GM23338 (cell line): ENCODE measurements around the gene ADAMTSL5. TPM values are rescaled to one million over a fixed set of nuclear protein-coding genes. Genes with fewer than 3 reads are reported as not detected.

Experiments used
- ATAC-seq: fragments of 200-7000 bp; cut with Tn5 transposase; 3 replicates; pipeline ENCODE4 v1.9.1; 2020
- DNase-seq: peaks from one replicate; pipeline ENCODE4 v3.0.0-alpha.2; 2015; ENCODE audit warnings: low spot score
- H2AFZ ChIP-seq: fragments of 200-600 bp; sonication (generic); 2 replicates; pipeline ENCODE4 v1.8.0; 2016; ENCODE audit warnings: antibody characterized with exemption, mild to moderate bottlenecking, moderate library complexity
- H3F3A ChIP-seq: fragments of 200-600 bp; sonication (generic); replicated peaks from 2 replicates; pipeline ENCODE4 v1.8.0; 2017; ENCODE audit warnings: antibody characterized with exemption, mixed run types, low read depth
- H3K27ac ChIP-seq: fragments of 200-600 bp; sonication (generic); 2 replicates; pipeline ENCODE4 v1.6.1; 2016; ENCODE audit warnings: low read depth
- H3K27me3 ChIP-seq: fragments of 200-600 bp; sonication (generic); 2 replicates; pipeline ENCODE4 v1.8.0; 2016; ENCODE audit warnings: mild to moderate bottlenecking, mixed run types, moderate library complexity; ENCODE audit not compliant: insufficient read depth
- H3K36me3 ChIP-seq: fragments of 200-600 bp; sonication (generic); 2 replicates; pipeline ENCODE4 v1.8.0; 2016; ENCODE audit warnings: mild to moderate bottlenecking; ENCODE audit not compliant: insufficient read depth
- H3K4me1 ChIP-seq: fragments of 200-600 bp; sonication (generic); 2 replicates; pipeline ENCODE4 v1.8.0; 2016; ENCODE audit warnings: mild to moderate bottlenecking, moderate library complexity; ENCODE audit not compliant: insufficient read depth
- H3K4me2 ChIP-seq: fragments of 200-600 bp; sonication (generic); 2 replicates; pipeline ENCODE4 v1.7.1; 2017; ENCODE audit warnings: mixed run types
- H3K4me3 ChIP-seq: fragments of 200-600 bp; sonication (generic); 2 replicates; pipeline ENCODE4 v1.6.1; 2016; ENCODE audit warnings: mixed run types
- H3K79me2 ChIP-seq: fragments of 200-600 bp; sonication (generic); replicated peaks from 2 replicates; pipeline ENCODE4 v1.8.0; 2017; ENCODE audit warnings: mild to moderate bottlenecking; ENCODE audit not compliant: insufficient read depth
- H3K9me2 ChIP-seq: fragments of 200-600 bp; sonication (generic); 2 replicates; pipeline ENCODE4 v1.8.0; 2017; ENCODE audit not compliant: insufficient read depth
- H4K20me1 ChIP-seq: fragments of 200-600 bp; sonication (generic); replicated peaks from 2 replicates; pipeline ENCODE4 v1.8.0; 2017; ENCODE audit warnings: mild to moderate bottlenecking; ENCODE audit not compliant: insufficient read depth
- H3K27ac Mint-ChIP-seq: 2 replicates; pipeline ENCODE4 v1.8.0; 2020; ENCODE audit warnings: inconsistent platforms, mild to moderate bottlenecking, moderate library complexity, mixed read lengths
- H3K27me3 Mint-ChIP-seq: 3 replicates; pipeline ENCODE4 v1.8.0; 2022; ENCODE audit warnings: low read depth, mild to moderate bottlenecking, moderate library complexity, mixed read lengths, inconsistent platforms; ENCODE audit not compliant: insufficient read depth, poor library complexity
- H3K36me3 Mint-ChIP-seq: 3 replicates; pipeline ENCODE4 v1.8.0; 2021; ENCODE audit warnings: low read depth, mild to moderate bottlenecking, inconsistent platforms, moderate library complexity, mixed read lengths
- H3K4me1 Mint-ChIP-seq: 3 replicates; pipeline ENCODE4 v1.8.0; 2020; ENCODE audit warnings: mild to moderate bottlenecking, inconsistent platforms, mixed read lengths
- H3K4me3 Mint-ChIP-seq: 3 replicates; pipeline ENCODE4 v1.8.0; 2021; ENCODE audit warnings: moderate library complexity, mild to moderate bottlenecking, inconsistent platforms, mixed read lengths
- H3K9me3 Mint-ChIP-seq: 3 replicates; pipeline ENCODE4 v1.8.0; 2020; ENCODE audit warnings: moderate library complexity, mild to moderate bottlenecking, inconsistent platforms, mixed read lengths
- CREB1 ChIP-seq: fragments of 250-450 bp; sonication (Bioruptor Pico); IDR thresholded peaks from 2 replicates; pipeline ENCODE4 v1.5.0; 2020; ENCODE audit warnings: low read depth, mild to moderate bottlenecking, moderate library complexity
- CTCF ChIP-seq, 2 experiments: fragments of 200-600 bp in 1 of 2; sonication (generic) in 1 of 2; conservative IDR thresholded peaks; 2 replicates each; pipeline versions ENCODE4 v1.5.1 to v1.6.1; 2016 to 2017; ENCODE audit warnings: antibody characterized with exemption in 2 of 2, low read depth in 2 of 2, mild to moderate bottlenecking in 2 of 2, moderate library complexity in 1 of 2
- ETS1 ChIP-seq: IDR thresholded peaks from 2 replicates; pipeline ENCODE4 v1.6.1; 2016; ENCODE audit warnings: antibody characterized with exemption
- EZH2 ChIP-seq: fragments of 200-600 bp; sonication (generic); IDR thresholded peaks from one replicate; pipeline ENCODE4 v1.8.0; 2017; ENCODE audit warnings: antibody characterized with exemption, mild to moderate bottlenecking, low read depth; ENCODE audit not compliant: unreplicated experiment
- JUNB ChIP-seq: IDR thresholded peaks from one replicate; pipeline ENCODE4 v1.6.1; 2016; ENCODE audit warnings: antibody characterized with exemption; ENCODE audit not compliant: unreplicated experiment
- REST ChIP-seq: IDR thresholded peaks from one replicate; pipeline ENCODE4 v1.6.1; 2018; ENCODE audit warnings: antibody characterized with exemption; ENCODE audit not compliant: unreplicated experiment
- ZNF331 ChIP-seq: fragments of 250-450 bp; sonication (Bioruptor Pico); IDR thresholded peaks from 2 replicates; pipeline ENCODE4 v1.5.0; 2020; ENCODE audit warnings: low read depth, mild to moderate bottlenecking, moderate library complexity
- ZNF462 ChIP-seq: fragments of 250-450 bp; sonication (Bioruptor Pico); IDR thresholded peaks from 2 replicates; pipeline ENCODE4 v1.5.0; 2020; ENCODE audit warnings: mild to moderate bottlenecking, moderate library complexity
- polyA plus RNA-seq: library from polyadenylated mRNA; unstranded; fragments of >200 nt; fragmentation: Nextera tagmentation; extraction: Ambion mirVana; gene quantifications from 2 replicates; pipeline ENCODE4 v1.2.1, GENCODE V29; 2016
- total RNA-seq: library from RNA; depleted of rRNA; stranded (reverse); fragments of >200 nt; shearing (Covaris generic); gene quantifications from 2 replicates; pipeline ENCODE4 v1.2.3, GENCODE V29; 2014

ADAMTSL5 gene
- total and polyA plus RNA-seq, 2 experiments from 2014 or later: 0.10 to 0.97 TPM

GRCh38 chr19:1488282-1488601, 24.6 kb downstream of the ADAMTSL5 start:
- Mint-ChIP-seq H3K4me1 (peaks cover 6% of the 10 kb centered on the region), H3K36me3 (no peaks in the 10 kb centered on the region), H3K4me3 (no peak overlapping the region), H3K9me3 (no peaks in the 10 kb centered on the region), H3K27me3 (peaks cover 16% of the 10 kb centered on the region), H3K27ac (no peak overlapping the region)
- Histone ChIP-seq H3K4me2 (no peak overlapping the region), H4K20me1 (no peaks in the 10 kb centered on the region), H3K27me3 (peaks cover 14% of the 10 kb centered on the region), H3K27ac (no peak overlapping the region), H3K79me2 (no peaks in the 10 kb centered on the region), H3F3A (no peaks in the 10 kb centered on the region), H2AFZ (no peak overlapping the region), H3K4me3 (no peak overlapping the region), H3K4me1 (0 out of 2 replicates have a peak, but pooled peaks cover 4% of the 10 kb centered on the region), H3K9me2 (no peaks in the 10 kb centered on the region), H3K36me3 (no peaks in the 10 kb centered on the region)
- DNase-seq (no peak), ATAC-seq (no peak)
- TF ChIP-seq EZH2 (no peak), ETS1 (no peak), ZNF331 (CRISPR knock-in tag) (no peak), CREB1 (CRISPR knock-in tag) (no peak)

- peaks cover 6% of the 10 kb centered on the region for H3K4me1 Mint-ChIP-seq
- H3K27me3 ChIP-seq: peaks cover 14% of the 10 kb centered on the region
- no peak for ATAC-seq
- TF ChIP-seq ZNF331 (CRISPR knock-in tag): no peak
- no peak for TF ChIP-seq JUNB
- TF ChIP-seq REST: no peak
- no peak for TF ChIP-seq ZNF462 (CRISPR knock-in tag)
- no peak for TF ChIP-seq CTCF (conservative IDR thresholded peaks at IDR 0.05; ENCODE audit: low read depth in 2 of 2)
- no peak for TF ChIP-seq CREB1 (CRISPR knock-in tag)
- no peak for TF ChIP-seq EZH2
Measured at GRCh38 chr19:1487576-1488281, 25.1 kb downstream of the ADAMTSL5 start.

More at GRCh38 chr19:1487576-1488281, 25.1 kb downstream of the ADAMTSL5 start:
- Histone ChIP-seq H3K27ac (no peak overlapping the region), H3F3A (no peaks in the 10 kb centered on the region), H3K4me1 (0 out of 2 replicates have a peak, but pooled peaks cover 4% of the 10 kb centered on the region), H3K36me3 (no peaks in the 10 kb centered on the region), H3K4me3 (no peak overlapping the region), H3K9me2 (no peaks in the 10 kb centered on the region), H2AFZ (no peak overlapping the region), H3K79me2 (no peaks in the 10 kb centered on the region), H3K4me2 (no peak overlapping the region), H4K20me1 (no peaks in the 10 kb centered on the region)
- no peak for DNase-seq
- Mint-ChIP-seq H3K4me3 (no peak overlapping the region), H3K9me3 (no peaks in the 10 kb centered on the region), H3K36me3 (no peaks in the 10 kb centered on the region), H3K27me3 (peaks cover 16% of the 10 kb centered on the region), H3K27ac (no peak overlapping the region)
